ENCODE measurements around the gene BANP.
"Not testable (repeated sequence)": the region's sequence is repeated elsewhere in the genome, so short reads cannot be mapped to it uniquely, and the experiment has no call there.

BANP gene

GRCh38 chr16:87982581-87983041 lies 31.4 kb downstream of the BANP start:
- no peak for TF ChIP-seq POLR2A (IDR thresholded peaks at IDR 0.05; ENCODE audit: low read depth, low read length)
- DNase-seq (ENCODE audit: insufficient read length, low spot score): no peak
- FAIRE-seq: no peak

DNA sequence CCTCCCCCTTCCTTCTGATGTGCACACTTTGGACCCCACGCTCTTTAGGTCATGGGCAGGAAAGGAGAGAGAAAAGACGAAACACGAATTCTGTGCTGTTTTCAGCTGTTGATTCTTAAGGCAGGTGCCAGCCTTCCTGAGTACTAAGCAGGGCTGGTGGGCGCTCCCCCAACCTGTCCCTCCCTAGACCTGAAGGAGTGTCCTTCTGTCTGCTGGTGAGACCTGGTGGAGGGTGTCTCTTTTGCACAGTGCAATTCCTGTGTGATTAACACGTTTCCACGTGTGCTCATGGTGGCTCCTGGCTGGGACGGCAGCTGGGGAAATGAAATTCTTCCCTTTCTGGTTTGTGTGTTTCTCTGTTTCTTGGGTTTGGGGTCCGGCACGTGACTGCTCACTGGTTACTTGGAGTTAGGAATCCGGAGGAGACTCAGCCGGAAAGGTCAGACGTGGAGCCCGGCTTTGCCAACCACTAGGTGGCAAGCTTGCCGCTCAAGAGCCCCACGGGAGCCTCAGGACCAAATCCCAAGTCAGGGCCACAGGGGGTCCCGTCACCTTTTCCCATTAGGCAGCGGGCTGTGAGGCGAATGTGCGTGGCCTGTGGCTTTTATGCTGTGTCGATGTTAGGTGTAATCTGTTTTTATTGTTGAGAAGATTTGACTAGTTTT lies 32.0 kb downstream of the BANP start:
- DNase-seq (ENCODE audit: insufficient read length, low spot score); FAIRE-seq: not testable (repeated sequence)

GRCh38 chr16:87983737-87984097 lies 32.5 kb downstream of the BANP start:
- not testable (repeated sequence) for FAIRE-seq; DNase-seq (ENCODE audit: insufficient read length, low spot score)

- not testable (repeated sequence) for DNase-seq (ENCODE audit: insufficient read length, low spot score); FAIRE-seq
Measured at GRCh38 chr16:87984180-87984579, 32.9 kb downstream of the BANP start.

DNA sequence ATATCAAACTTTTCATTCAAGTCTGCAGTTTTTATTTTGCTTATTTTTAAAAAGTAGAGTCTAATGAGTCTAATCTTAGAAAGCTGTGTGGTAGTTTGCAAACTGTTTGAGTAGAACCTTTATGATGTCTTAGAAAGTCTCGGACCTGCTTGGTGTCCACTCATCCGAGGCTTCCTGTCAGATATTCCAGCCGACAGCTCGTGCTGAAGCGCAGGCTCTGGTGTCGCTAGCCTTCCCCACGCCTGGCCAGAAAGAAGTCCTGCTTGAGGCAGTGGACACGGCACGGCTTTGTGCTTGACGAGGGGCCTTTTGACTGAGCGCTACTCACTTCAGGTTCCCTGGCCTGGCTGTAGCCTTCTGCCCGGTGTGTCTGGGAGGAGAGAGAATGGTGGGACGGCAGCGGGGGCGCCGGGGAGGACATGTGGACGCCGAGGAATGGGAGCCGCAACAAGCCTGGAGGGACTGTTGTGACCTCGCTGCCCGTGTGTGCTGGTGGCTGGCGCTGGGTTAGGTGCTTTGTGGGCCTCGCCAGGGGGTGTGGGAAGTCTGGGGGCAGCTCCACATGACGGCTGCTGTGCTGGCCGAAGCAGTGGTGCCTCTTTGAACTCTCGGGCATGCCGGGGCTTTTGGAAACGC lies 33.5 kb downstream of the BANP start:
- no peak for DNase-seq (ENCODE audit: insufficient read length, low spot score)
- no peak for FAIRE-seq
- no peak for TF ChIP-seq POLR2A (IDR thresholded peaks at IDR 0.05; ENCODE audit: low read depth, low read length)

DNA sequence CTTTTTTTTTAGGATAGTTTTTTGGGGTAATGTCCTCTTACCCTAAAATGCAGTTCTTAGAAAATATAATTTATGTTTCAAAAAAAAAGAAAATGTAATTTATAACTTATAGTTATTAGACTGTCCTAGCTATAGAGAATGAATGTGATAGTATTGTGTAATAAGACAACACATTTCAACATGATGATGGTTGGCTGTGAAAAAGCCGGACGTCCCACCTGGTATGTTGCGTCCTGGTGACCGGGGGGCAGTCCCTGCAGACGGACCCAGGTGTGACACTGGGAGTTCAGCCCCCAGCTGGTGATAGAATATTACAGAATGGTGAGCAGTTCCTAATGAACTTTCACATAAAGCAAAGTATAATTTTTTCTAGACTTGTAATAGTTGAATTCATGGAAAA lies 34.3 kb downstream of the BANP start:
- FAIRE-seq; DNase-seq (ENCODE audit: insufficient read length, low spot score): not testable (repeated sequence)

- FAIRE-seq: not testable (repeated sequence)
Measured at GRCh38 chr16:87986361-87986849, 35.2 kb downstream of the BANP start.

DNA sequence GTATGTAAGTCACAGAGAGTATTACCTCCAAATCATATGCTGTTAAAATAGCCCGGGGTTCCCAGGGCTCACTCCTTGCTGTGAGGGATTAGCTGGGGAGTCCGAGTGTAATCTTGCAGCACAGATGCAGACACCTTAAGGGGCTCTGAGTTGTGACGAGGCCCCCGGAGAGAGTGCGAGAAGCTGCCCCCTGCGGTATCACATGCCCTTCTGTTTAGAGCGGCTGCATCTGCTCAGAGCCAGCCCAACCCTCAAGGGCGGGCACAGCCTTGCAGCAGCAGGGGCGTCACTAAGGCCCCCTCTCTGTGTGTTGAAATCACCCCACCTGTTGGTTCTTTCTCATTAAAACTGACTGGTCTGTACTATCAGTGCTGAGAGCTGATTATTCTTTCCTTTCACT lies 37.4 kb downstream of the BANP start:
- not testable (repeated sequence) for DNase-seq (ENCODE audit: insufficient read length, low spot score); FAIRE-seq

More at GRCh38 chr16:87986361-87986849, 35.2 kb downstream of the BANP start:
- not testable (repeated sequence) for DNase-seq (ENCODE audit: insufficient read length, low spot score)

DNA sequence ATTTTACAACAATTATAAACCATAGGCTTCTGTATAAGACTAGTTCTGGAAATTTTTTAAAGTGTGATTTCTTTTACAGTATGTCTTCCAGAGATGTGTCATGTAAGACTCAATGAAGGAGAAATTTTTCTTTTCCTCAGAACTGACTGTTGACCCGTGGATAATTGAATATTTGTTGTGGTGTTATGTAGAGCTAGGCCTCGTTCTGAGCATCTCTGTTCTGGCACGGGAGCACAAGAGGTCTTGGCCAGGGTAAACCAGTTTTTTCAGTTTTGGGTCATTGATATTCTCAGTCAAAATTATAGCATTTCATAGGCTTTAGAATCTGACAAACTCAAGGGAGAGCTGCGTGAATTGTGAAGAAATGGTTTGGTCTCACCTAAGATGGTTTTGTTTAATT lies 39.0 kb downstream of the BANP start:
- FAIRE-seq; DNase-seq (ENCODE audit: insufficient read length, low spot score): not testable (repeated sequence)

DNA sequence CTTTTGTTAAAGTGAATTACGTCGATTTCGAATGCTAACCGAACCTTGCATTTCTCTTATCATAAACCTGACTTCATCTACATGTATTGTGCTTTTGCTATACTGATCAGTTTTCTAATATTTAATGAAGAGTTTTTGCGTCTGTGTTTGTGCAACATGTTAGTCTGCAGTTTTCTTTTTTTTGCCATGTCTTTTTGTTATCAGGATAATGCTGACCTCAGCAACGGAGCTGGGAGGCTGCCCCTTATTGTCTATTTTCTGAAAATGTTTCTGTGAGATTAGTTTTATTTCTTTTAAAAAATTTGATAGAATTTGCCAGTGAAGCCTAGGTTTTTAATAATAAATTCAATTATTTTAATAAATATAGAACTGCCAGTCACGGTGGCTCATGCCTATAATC lies 40.9 kb downstream of the BANP start:
- not testable (repeated sequence) for DNase-seq (ENCODE audit: insufficient read length, low spot score); FAIRE-seq

DNA sequence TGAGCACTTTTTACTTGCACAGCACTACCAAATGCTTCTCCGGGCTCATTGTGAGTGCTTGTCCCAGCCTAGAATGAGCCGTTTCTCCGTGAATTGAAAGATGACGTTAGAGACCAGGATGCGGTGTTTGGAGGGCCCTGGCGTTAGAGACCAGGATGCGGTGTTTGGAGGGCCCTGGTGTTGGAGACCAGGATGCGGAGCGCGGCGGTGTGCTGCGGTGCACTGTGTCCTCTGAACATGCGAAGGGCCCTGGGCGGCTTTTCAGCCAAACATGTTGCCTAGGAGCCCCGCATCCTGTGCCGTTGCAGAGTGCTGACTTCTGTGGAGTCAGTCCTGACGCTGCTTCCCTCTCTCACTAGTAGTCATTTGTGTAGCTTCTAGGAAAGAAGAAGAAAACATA lies 42.7 kb downstream of the BANP start:
- FAIRE-seq: no peak

GRCh38 chr16:87995644-87996043 lies 44.4 kb downstream of the BANP start:
- DNase-seq (ENCODE audit: insufficient read length, low spot score): no peak
- TF ChIP-seq POLR2A (IDR thresholded peaks at IDR 0.05; ENCODE audit: low read depth, low read length): no peak
- FAIRE-seq: no peak

More for the DNA sequence above, 42.7 kb downstream of the BANP start:
- TF ChIP-seq POLR2A (IDR thresholded peaks at IDR 0.05; ENCODE audit: low read depth, low read length): no peak
- no peak for DNase-seq (ENCODE audit: insufficient read length, low spot score)

GRCh38 chr16:87996962-87997880 lies 46.0 kb downstream of the BANP start:
- no peak for TF ChIP-seq POLR2A (IDR thresholded peaks at IDR 0.05; ENCODE audit: low read depth, low read length)
- FAIRE-seq: no peak

DNA sequence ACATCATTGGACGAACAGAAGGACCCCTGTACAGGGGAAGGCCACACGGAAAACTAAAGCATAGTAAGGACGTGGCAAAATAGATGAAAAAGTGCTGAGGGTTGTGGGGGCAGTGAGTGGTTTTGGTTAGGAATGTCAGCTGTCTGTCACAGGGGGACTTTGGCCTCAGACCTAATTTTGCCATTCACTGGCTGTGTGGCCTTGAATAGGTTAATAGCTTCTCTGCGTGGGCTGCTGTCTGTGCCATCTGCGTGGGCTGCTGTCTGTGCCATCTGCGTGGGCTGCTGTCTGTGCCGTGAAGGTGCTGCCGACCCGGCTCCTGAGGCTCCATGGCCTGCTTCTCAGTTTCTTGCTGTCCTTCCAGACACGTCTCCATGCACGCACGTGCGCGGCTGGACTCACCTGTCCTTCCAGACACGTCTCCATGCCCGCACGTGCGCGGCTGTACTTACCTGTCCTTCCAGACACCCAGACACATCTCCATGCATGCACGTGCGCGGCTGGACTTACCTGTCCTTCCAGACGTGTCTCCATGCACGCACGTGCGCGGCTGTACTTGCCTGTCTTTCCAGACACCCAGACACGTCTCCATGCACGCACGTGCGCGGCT lies 47.1 kb downstream of the BANP start:
- DNase-seq (ENCODE audit: insufficient read length, low spot score): not testable (repeated sequence)

More at GRCh38 chr16:87996962-87997880, 46.0 kb downstream of the BANP start:
- DNase-seq (ENCODE audit: insufficient read length, low spot score): no peak

DNA sequence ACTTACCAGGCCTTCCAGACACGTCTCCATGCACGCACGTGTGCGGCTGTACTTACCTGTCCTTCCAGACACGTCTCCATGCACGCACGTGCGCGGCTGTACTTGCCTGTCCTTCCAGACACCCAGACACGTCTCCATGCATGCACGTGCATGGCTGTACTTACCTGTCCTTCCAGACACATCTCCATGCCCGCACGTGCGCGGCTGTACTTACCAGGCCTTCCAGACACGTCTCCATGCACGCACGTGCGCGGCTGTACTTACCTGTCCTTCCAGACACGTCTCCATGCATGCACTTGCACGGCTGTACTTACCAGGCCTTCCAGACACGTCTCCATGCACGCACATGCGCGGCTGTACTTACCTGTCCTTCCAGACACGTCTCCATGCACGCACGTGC lies 47.8 kb downstream of the BANP start:
- DNase-seq (ENCODE audit: insufficient read length, low spot score); FAIRE-seq: not testable (repeated sequence)

More for the DNA sequence above, 47.1 kb downstream of the BANP start:
- not testable (repeated sequence) for FAIRE-seq
